AG09309 (cell line): Measurements from ENCODE around the gene CALN1.

Experiments used
- DNase-seq: peaks from one replicate; pipeline ENCODE4 v3.0.0-alpha.2; 2010; ENCODE audit warnings: low read depth
- H3K4me3 ChIP-seq: 2 replicates; pipeline ENCODE4 v1.5.1; 2011; ENCODE audit warnings: mild to moderate bottlenecking, low read depth, low read length, moderate library complexity; ENCODE audit not compliant: control insufficient read depth
- TF ChIP-seq, protein P1 (sequence below): IDR thresholded peaks from 2 replicates; pipeline ENCODE4 v1.5.1; 2011; ENCODE audit warnings: mild to moderate bottlenecking, low read depth, low read length, inconsistent platforms; ENCODE audit not compliant: insufficient read depth, control insufficient read depth; ENCODE audit errors: missing control alignments

CALN1 gene

DNA sequence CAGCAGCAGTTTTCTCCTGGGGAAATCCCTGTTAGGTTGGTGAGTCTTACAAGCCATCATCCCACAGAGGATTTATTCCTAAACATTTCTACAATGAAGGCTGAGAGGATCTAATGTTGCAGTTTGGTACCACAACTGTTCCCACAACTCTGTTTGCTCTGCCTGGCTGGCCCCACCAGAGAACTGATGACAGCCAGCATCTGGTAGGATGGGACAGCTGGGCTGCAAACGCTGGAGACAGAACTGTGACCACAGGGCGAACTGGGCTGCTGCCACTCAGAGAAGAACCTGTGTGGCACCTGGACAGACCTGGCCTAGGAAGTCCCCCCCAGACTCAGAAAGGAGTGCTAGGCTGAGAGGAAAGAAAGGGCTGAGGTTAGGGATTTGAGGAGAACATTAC is 94.8 kb downstream of the CALN1 start:
- TF ChIP-seq, protein P1, sequence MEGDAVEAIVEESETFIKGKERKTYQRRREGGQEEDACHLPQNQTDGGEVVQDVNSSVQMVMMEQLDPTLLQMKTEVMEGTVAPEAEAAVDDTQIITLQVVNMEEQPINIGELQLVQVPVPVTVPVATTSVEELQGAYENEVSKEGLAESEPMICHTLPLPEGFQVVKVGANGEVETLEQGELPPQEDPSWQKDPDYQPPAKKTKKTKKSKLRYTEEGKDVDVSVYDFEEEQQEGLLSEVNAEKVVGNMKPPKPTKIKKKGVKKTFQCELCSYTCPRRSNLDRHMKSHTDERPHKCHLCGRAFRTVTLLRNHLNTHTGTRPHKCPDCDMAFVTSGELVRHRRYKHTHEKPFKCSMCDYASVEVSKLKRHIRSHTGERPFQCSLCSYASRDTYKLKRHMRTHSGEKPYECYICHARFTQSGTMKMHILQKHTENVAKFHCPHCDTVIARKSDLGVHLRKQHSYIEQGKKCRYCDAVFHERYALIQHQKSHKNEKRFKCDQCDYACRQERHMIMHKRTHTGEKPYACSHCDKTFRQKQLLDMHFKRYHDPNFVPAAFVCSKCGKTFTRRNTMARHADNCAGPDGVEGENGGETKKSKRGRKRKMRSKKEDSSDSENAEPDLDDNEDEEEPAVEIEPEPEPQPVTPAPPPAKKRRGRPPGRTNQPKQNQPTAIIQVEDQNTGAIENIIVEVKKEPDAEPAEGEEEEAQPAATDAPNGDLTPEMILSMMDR: no peak
- H3K4me3 ChIP-seq: no peak overlapping the region
- no peak for DNase-seq

DNA sequence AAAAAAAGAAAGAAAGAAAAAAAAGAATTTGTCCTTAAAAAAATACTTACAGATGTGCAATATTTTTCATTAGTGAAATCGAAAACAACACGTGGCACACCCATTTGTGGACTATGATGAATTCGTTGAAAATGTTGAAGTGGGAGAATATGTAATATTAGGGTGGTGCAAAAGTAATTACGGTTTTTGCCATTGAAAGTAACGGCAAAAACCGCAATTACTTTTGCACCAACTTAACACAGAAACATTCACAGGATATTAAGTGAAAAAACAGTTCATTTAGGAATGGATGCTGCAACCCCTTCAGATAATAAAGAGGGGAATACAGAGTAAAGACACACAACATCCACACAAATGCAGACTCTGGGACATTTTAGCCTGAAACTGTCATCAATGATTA is 96.0 kb downstream of the CALN1 start:
- DNase-seq: no peak
- TF ChIP-seq, protein P1: no peak

DNA sequence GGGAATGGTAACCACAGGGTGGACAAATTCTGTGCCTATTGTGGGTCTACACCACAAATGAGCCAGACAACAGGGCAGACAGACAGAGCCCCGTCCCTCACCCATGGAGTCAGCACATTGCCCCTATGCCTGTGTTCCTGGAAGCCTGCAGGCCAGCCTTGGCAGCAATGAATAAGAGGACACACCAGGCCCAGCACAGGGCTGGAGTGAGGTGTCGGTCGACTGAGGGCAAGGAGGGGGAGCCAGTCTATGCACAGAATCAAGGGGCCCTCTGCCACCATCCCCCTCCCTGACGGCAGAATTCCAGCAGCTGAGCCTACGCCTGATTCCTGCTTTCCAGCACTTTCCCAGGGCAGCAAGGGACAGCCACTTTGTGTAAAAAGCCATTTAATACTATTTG is 98.2 kb downstream of the CALN1 start:
- TF ChIP-seq, protein P1: no peak
- H3K4me3 ChIP-seq: no peak overlapping the region
- no peak for DNase-seq

More for the DNA sequence above, 96.0 kb downstream of the CALN1 start:
- H3K4me3 ChIP-seq: no peak overlapping the region

DNA sequence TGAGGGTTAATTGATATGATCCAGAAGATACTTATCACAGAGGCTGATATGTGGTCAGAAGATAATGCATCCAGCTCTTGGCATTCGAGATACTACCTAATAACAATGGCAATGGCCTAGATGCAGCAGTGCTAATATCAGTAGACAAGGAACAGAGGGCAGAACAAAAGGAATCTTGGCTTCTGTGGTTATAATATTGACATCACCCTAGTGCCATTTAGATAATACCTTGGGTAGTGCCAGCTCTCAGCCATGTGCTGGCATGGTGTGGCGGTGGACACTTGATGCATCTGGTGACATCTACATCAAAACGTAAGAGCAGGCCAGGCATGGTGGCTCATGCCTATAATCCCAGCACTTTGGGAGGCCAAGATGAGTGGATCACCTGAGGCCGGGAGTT is 101.8 kb downstream of the CALN1 start:
- DNase-seq: no peak
- TF ChIP-seq, protein P1: no peak
- H3K4me3 ChIP-seq: no peak overlapping the region

DNA sequence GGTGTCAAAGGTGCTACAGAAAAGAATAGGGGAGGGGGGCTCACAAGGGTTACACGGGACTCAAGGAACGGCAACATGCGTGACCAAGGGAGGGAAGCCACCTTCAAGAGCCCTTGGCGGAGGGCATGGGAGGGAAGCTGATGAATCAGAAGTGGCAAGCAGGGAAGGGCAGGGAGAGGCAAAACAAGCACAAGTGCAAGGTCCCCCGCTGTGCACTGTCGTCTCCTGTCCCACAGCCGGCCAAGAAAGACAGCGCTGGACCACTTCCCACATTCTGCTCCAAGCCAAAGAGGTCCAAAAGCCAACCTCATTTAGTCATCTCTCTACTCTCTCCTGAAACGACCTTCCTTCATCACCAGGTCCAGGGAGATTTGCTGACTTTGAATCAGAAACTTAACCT is 102.7 kb downstream of the CALN1 start:
- DNase-seq: no peak
- no peak overlapping the region for H3K4me3 ChIP-seq
- TF ChIP-seq, protein P1: no peak

GRCh38 chr7:72308986-72309385 is 103.2 kb downstream of the CALN1 start:
- TF ChIP-seq, protein P1: no peak
- H3K4me3 ChIP-seq: no peak overlapping the region
- no peak for DNase-seq

DNA sequence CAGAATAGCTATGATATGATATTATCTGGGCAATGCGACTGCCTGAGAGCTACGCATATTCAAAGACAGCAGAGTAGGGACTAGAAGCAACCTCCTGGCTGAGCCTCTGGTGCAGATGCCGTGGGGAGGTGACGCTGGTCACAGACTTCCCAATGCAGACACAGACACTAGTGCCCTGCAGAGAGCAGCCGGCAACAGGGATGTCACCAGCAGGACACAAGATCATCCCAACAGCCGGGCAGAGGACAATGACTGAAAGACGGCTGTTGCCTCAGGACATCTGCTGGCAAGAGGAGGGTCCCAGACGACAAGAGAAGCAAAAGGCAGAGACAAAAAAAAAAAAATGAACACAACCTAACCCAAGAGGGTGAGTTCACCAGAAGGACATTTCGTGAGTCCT is 104.6 kb downstream of the CALN1 start:
- DNase-seq: no peak
- H3K4me3 ChIP-seq: no peak overlapping the region
- TF ChIP-seq, protein P1: no peak
